ENCODE results near the gene CNKSR2.

DNA sequence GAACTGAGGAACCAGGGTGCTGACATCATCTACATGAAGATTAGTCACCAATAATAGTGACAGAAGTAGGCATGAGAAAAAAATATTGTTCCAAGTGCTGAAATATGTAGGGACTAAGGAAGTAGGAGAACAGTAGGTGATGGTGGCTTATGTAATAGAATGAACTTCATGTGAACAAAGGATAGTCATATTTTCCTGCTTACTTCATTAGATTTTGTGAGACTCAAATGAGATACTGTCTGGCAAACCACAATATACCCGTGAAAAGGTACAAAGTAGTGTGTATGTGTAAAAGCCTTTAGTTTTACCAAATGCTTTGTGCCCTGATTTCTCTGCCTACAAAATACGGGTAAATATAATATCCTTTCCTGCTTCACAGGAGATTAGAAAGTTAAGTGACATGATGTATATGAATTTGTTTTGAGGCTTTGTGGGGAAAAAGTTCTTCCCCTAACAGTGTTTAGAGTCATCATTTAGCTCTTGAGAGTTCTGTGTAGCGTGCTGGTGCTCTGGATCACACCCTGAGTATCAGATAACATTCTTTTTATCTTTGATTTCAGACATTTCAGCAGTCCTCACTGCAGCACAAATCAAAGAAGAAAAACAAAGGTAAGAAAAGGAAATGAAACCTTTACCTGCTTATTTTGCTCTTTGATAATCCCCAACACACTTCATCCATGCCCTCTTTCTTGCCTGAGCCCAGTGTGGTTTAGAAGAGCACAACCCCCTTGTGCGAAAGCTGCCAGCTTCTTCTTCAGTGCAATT lies 216.0 kb downstream of the CNKSR2 start:
- TF ChIP-seq, protein P1, sequence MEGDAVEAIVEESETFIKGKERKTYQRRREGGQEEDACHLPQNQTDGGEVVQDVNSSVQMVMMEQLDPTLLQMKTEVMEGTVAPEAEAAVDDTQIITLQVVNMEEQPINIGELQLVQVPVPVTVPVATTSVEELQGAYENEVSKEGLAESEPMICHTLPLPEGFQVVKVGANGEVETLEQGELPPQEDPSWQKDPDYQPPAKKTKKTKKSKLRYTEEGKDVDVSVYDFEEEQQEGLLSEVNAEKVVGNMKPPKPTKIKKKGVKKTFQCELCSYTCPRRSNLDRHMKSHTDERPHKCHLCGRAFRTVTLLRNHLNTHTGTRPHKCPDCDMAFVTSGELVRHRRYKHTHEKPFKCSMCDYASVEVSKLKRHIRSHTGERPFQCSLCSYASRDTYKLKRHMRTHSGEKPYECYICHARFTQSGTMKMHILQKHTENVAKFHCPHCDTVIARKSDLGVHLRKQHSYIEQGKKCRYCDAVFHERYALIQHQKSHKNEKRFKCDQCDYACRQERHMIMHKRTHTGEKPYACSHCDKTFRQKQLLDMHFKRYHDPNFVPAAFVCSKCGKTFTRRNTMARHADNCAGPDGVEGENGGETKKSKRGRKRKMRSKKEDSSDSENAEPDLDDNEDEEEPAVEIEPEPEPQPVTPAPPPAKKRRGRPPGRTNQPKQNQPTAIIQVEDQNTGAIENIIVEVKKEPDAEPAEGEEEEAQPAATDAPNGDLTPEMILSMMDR (IDR thresholded peaks at IDR 0.05): no peak
- TF ChIP-seq POLR2AphosphoS5 (IDR thresholded peaks at IDR 0.05) (no peak), POLR2A (IDR thresholded peaks at IDR 0.05) (no peak)
